ENCODE results near the gene TAF12.
"Not testable (repeated sequence)": the region's sequence is repeated elsewhere in the genome, so short reads cannot be mapped to it uniquely, and the experiment has no call there.

TAF12 gene

GRCh38 chr1:28604411-28604810, 38.5 kb downstream of the TAF12 start:
- H3K4me3 ChIP-seq (ENCODE audit: low read length) = no peak overlapping the region
- no peak for TF ChIP-seq CTCF (IDR thresholded peaks at IDR 0.05; ENCODE audit: insufficient read depth, low read depth, low read length, missing control alignments)
- DNase-seq (ENCODE audit: low read depth) = no peak

- DNase-seq (ENCODE audit: low read depth) = peak; percentile 76
- H3K4me3 ChIP-seq (ENCODE audit: low read length) = no peak overlapping the region
- TF ChIP-seq CTCF (IDR thresholded peaks at IDR 0.05; ENCODE audit: insufficient read depth, low read depth, low read length, missing control alignments) = peak; percentile 73
These were observed 40.1 kb downstream of the TAF12 start for GRCh38 chr1:28602536-28603439.

- no peak overlapping the region for H3K4me3 ChIP-seq (ENCODE audit: low read length)
- TF ChIP-seq CTCF (IDR thresholded peaks at IDR 0.05; ENCODE audit: insufficient read depth, low read depth, low read length, missing control alignments) = no peak
- peak; percentile 78 for DNase-seq (ENCODE audit: low read depth)
These were observed 41.2 kb downstream of the TAF12 start for GRCh38 chr1:28601696-28602095.

GRCh38 chr1:28596276-28596675, 46.6 kb downstream of the TAF12 start:
- H3K4me3 ChIP-seq (ENCODE audit: low read length); DNase-seq (ENCODE audit: low read depth): not testable (repeated sequence)

GRCh38 chr1:28595412-28596191, 47.3 kb downstream of the TAF12 start:
- DNase-seq (ENCODE audit: low read depth) = no peak
- TF ChIP-seq CTCF (IDR thresholded peaks at IDR 0.05; ENCODE audit: insufficient read depth, low read depth, low read length, missing control alignments) = no peak
- no peak overlapping the region for H3K4me3 ChIP-seq (ENCODE audit: low read length)

- peak; percentile 77 for DNase-seq (ENCODE audit: low read depth)
- H3K4me3 ChIP-seq (ENCODE audit: low read length) = not testable (repeated sequence)
These were observed 48.0 kb downstream of the TAF12 start for GRCh38 chr1:28594686-28595411.

- H3K4me3 ChIP-seq (ENCODE audit: low read length); DNase-seq (ENCODE audit: low read depth): not testable (repeated sequence)
These were observed 48.9 kb downstream of the TAF12 start for GRCh38 chr1:28593988-28594356.

- TF ChIP-seq CTCF (IDR thresholded peaks at IDR 0.05; ENCODE audit: insufficient read depth, low read depth, low read length, missing control alignments) = no peak
- no peak for DNase-seq (ENCODE audit: low read depth)
- peak overlapping the region; percentile 13 for H3K4me3 ChIP-seq (ENCODE audit: low read length)
These were observed 50.4 kb downstream of the TAF12 start for GRCh38 chr1:28592321-28593071.

All from epithelial cell of esophagus (primary cell).